ENCODE measurements around the gene SIPA1. TPM values are rescaled to one million over a fixed set of nuclear protein-coding genes. Genes with fewer than 3 reads are reported as not detected.

The SIPA1 gene
- total RNA-seq, 1 experiment from 2014 or later = 105 TPM

DNA sequence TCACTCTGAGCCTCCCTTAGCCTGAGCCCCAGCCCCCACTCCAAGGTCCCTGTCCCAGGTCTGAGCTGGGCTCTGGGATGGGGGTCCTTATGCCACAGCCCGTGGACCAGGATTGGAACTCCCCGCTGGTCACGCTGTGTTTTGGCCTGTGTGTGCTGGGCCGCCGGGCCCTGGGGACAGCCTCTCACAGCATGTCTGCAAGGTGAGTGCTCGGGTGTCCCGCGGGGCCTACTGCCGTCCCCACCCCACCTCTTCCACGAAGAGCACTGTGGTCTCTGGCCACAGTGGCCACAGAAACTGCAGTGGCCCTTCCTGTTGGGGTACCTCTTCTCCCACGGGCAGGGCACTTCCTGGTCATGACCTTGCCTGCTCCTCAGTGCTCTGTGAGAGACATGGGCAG, 3.5 kb upstream of the SIPA1 start (continued):
- TF ChIP-seq POLR2A (IDR thresholded peaks at IDR 0.05; ENCODE audit: borderline replicate concordance, extremely low read depth, insufficient read depth, insufficient read length) = no peak

DNA sequence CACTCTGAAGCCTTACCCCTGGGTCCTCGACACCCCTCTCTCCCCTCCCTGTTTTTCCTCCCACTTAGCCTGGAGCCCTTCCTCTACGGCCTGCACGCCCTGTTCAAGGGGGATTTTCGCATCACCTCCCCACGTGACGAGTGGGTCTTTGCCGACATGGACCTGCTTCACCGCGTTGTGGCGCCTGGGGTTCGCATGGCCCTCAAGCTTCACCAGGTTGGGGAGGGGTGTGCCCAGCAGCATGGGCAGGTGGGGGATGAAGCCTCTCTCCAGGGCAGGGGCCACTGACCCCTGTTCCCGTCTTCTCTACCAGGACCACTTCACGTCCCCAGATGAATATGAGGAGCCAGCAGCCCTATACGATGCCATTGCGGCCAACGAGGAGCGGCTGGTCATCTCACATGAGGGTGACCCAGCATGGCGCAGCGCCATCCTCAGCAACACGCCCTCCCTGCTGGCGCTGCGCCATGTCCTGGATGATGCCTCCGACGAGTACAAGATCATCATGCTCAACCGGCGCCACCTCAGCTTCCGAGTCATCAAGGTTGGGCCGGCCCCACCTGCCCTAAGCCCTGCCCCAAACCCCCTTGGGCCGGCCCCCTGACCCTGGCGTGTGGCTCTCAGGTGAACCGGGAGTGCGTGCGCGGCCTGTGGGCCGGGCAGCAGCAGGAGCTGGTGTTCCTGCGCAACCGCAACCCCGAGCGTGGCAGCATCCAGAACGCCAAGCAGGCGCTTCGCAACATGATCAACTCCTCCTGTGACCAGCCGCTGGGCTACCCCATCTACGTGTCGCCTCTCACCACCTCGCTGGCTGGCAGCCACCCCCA, 2.8 kb upstream of the SIPA1 start:
- Histone ChIP-seq H3K27me3 (ENCODE audit: insufficient read depth, low read length) (no peaks in the 10 kb centered on the region), H2AFZ (ENCODE audit: low read depth, low read length, poor library complexity, severe bottlenecking) (no peak overlapping the region), H3K4me2 (ENCODE audit: low read length) (no peak overlapping the region), H3K36me3 (ENCODE audit: control insufficient read depth in 1 of 2, insufficient read depth in 2 of 2, low read length in 2 of 2) (peaks cover 8 to 51% of the 10 kb centered on the region in 2 experiments; a peak in 3 of 4 replicates), H3K9me3 (ENCODE audit: control insufficient read depth in 1 of 2, insufficient read depth in 1 of 2, low read depth in 1 of 2, low read length in 2 of 2) (no peaks in the 10 kb centered on the region), H3K27ac (ENCODE audit: low read depth, low read length) (no peak overlapping the region), H3K9ac (ENCODE audit: low read length) (no peak overlapping the region), H3K4me1 (ENCODE audit: control insufficient read depth in 1 of 2, insufficient read depth in 2 of 2, low read length in 2 of 2) (peaks cover 11 to 27% of the 10 kb centered on the region in 2 experiments), H4K20me1 (ENCODE audit: insufficient read depth) (no peaks in the 10 kb centered on the region), H3K79me2 (ENCODE audit: insufficient read depth, low read length) (peaks cover 13% of the 10 kb centered on the region; the same call in 1 of the 2 replicates), H3K4me3 (replicated peaks in 1 of 2; ENCODE audit: low read depth in 1 of 2, low read length in 2 of 2) (no peak overlapping the region), H3K9me2 (ENCODE audit: insufficient read depth) (no peaks in the 10 kb centered on the region)
- RAD21 ChIA-PET (ENCODE audit: low non-redundant PET in 1 of 2, low total read pairs in 2 of 2, uncharacterized antibody in 2 of 2, unreplicated experiment in 2 of 2) = no interaction called here
- BruUV-seq (replicated peaks) = no TSS peak
- intact Hi-C loops (cut with micrococcal nuclease) = no loop called here
- CTCF ChIA-PET = no interaction called here
- POLR2A ChIA-PET = no interaction called here
- TF ChIP-seq, protein P1, sequence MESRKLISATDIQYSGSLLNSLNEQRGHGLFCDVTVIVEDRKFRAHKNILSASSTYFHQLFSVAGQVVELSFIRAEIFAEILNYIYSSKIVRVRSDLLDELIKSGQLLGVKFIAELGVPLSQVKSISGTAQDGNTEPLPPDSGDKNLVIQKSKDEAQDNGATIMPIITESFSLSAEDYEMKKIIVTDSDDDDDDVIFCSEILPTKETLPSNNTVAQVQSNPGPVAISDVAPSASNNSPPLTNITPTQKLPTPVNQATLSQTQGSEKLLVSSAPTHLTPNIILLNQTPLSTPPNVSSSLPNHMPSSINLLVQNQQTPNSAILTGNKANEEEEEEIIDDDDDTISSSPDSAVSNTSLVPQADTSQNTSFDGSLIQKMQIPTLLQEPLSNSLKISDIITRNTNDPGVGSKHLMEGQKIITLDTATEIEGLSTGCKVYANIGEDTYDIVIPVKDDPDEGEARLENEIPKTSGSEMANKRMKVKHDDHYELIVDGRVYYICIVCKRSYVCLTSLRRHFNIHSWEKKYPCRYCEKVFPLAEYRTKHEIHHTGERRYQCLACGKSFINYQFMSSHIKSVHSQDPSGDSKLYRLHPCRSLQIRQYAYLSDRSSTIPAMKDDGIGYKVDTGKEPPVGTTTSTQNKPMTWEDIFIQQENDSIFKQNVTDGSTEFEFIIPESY (IDR thresholded peaks at IDR 0.05; ENCODE audit: extremely low read depth, insufficient replicate concordance, low read length) = no peak
- TF ChIP-seq, protein P2, sequence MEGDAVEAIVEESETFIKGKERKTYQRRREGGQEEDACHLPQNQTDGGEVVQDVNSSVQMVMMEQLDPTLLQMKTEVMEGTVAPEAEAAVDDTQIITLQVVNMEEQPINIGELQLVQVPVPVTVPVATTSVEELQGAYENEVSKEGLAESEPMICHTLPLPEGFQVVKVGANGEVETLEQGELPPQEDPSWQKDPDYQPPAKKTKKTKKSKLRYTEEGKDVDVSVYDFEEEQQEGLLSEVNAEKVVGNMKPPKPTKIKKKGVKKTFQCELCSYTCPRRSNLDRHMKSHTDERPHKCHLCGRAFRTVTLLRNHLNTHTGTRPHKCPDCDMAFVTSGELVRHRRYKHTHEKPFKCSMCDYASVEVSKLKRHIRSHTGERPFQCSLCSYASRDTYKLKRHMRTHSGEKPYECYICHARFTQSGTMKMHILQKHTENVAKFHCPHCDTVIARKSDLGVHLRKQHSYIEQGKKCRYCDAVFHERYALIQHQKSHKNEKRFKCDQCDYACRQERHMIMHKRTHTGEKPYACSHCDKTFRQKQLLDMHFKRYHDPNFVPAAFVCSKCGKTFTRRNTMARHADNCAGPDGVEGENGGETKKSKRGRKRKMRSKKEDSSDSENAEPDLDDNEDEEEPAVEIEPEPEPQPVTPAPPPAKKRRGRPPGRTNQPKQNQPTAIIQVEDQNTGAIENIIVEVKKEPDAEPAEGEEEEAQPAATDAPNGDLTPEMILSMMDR (IDR thresholded peaks at IDR 0.05 in 2 of 3, conservative IDR thresholded peaks at IDR 0.05 in 1 of 3; ENCODE audit: borderline replicate concordance in 1 of 3, insufficient read depth in 1 of 3, low read depth in 2 of 3, low read length in 2 of 3) = no peak
- TF ChIP-seq, protein P3, sequence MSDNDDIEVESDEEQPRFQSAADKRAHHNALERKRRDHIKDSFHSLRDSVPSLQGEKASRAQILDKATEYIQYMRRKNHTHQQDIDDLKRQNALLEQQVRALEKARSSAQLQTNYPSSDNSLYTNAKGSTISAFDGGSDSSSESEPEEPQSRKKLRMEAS (IDR thresholded peaks at IDR 0.05) = no peak
- TF ChIP-seq ZNF274 (IDR thresholded peaks at IDR 0.05; ENCODE audit: low read depth, low read length) = no peak
- TF ChIP-seq ZFX (IDR thresholded peaks at IDR 0.05) = no peak
- no peak for TF ChIP-seq FOSL1 (IDR thresholded peaks at IDR 0.05; ENCODE audit: low read depth)
- no peak for TF ChIP-seq EGR1 (IDR thresholded peaks at IDR 0.05; ENCODE audit: low read depth)
- TF ChIP-seq EZH2phosphoT487 (IDR thresholded peaks at IDR 0.05; ENCODE audit: borderline replicate concordance) = no peak
- no peak for TF ChIP-seq YY1 (IDR thresholded peaks at IDR 0.05; ENCODE audit: extremely low read depth, insufficient replicate concordance, low read depth, low read length)
- no peak for TF ChIP-seq POLR2A (IDR thresholded peaks at IDR 0.05; ENCODE audit: borderline replicate concordance, extremely low read depth, insufficient read depth, insufficient read length)
- TF ChIP-seq SRF (IDR thresholded peaks at IDR 0.05; ENCODE audit: low read depth) = no peak
- no peak for TF ChIP-seq SIN3A (IDR thresholded peaks at IDR 0.05; ENCODE audit: low read depth)
- TF ChIP-seq, protein P4, sequence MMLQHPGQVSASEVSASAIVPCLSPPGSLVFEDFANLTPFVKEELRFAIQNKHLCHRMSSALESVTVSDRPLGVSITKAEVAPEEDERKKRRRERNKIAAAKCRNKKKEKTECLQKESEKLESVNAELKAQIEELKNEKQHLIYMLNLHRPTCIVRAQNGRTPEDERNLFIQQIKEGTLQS (IDR thresholded peaks at IDR 0.05) = no peak
- TF ChIP-seq CEBPB (IDR thresholded peaks at IDR 0.05; ENCODE audit: low read depth) = no peak
- TF ChIP-seq, protein P5, sequence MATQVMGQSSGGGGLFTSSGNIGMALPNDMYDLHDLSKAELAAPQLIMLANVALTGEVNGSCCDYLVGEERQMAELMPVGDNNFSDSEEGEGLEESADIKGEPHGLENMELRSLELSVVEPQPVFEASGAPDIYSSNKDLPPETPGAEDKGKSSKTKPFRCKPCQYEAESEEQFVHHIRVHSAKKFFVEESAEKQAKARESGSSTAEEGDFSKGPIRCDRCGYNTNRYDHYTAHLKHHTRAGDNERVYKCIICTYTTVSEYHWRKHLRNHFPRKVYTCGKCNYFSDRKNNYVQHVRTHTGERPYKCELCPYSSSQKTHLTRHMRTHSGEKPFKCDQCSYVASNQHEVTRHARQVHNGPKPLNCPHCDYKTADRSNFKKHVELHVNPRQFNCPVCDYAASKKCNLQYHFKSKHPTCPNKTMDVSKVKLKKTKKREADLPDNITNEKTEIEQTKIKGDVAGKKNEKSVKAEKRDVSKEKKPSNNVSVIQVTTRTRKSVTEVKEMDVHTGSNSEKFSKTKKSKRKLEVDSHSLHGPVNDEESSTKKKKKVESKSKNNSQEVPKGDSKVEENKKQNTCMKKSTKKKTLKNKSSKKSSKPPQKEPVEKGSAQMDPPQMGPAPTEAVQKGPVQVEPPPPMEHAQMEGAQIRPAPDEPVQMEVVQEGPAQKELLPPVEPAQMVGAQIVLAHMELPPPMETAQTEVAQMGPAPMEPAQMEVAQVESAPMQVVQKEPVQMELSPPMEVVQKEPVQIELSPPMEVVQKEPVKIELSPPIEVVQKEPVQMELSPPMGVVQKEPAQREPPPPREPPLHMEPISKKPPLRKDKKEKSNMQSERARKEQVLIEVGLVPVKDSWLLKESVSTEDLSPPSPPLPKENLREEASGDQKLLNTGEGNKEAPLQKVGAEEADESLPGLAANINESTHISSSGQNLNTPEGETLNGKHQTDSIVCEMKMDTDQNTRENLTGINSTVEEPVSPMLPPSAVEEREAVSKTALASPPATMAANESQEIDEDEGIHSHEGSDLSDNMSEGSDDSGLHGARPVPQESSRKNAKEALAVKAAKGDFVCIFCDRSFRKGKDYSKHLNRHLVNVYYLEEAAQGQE (IDR thresholded peaks at IDR 0.05; ENCODE audit: low read depth) = no peak
- DNase-seq (ENCODE audit: low read depth, low spot score) (no peak), ATAC-seq (no peak)

All from HCT116 (cell line).